ENCODE results near the gene IVD. TPM values are rescaled to one million over a fixed set of nuclear protein-coding genes. Genes with fewer than 3 reads are reported as not detected.

IVD gene
- total and polyA plus RNA-seq, 2 of the 8 experiments (the other 6 are each of a cell fraction or from before 2014, with no cell fraction given): 55.2 to 78.8 TPM

DNA sequence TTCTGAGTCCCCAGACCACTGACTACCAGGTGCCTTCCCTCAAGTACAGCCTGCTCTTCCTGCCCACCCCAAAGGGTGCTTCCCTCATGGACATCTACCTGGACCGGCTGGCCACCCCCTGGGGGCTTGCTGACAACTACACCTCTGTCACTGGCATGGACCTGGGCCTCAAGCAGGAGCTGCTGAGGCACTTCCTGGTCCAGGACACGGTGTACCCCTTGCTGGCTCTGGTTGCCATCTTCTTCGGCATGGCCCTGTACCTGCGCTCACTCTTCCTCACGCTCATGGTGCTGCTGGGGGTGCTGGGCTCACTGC lies 38.3 kb upstream of the IVD start:
- peaks cover 0 to 1% of the 10 kb centered on the region in 2 experiments for H4K20me1 ChIP-seq (replicated peaks in 1 of 2; ENCODE audit: control insufficient read depth in 1 of 2, insufficient read depth in 2 of 2, low read length in 2 of 2)
- FAIRE-seq (no peak), DNase-seq (ENCODE audit: low read depth in 1 of 2, low spot score in 2 of 2) (no peak)
- H3K79me2 ChIP-seq (ENCODE audit: control insufficient read depth in 1 of 2, insufficient read depth in 2 of 2, low read length in 2 of 2): no peaks in the 10 kb centered on the region
- ChIA-PET CTCF (ENCODE audit: partially characterized antibody) (interaction anchor here (0.5 to 13.4 kb wide), 24 partner anchors 10 to 548 kb away, joined by 3 to 452 read pairs (median 6); partner anchors contain the start of genes CCDC9B, DISP2, IVD and KNSTRN), POLR2A (ENCODE audit: partially characterized antibody) (interaction anchor here (1.2 to 4.1 kb wide), 5 partner anchors 15 to 53 kb away, joined by 3 to 22 read pairs (median 3); partner anchors contain the start of genes CCDC9B and KNSTRN)
- peak overlapping the region; percentile 97 for H2BK15ac ChIP-seq (ENCODE audit: low read length)
- peak overlapping the region; percentile 22 to 71 for H3K4me2 ChIP-seq (ENCODE audit: insufficient read depth in 1 of 2, low read depth in 2 of 2, low read length in 2 of 2)
- H3K23me2 ChIP-seq (ENCODE audit: low read depth, low read length): peaks cover 1% of the 10 kb centered on the region
- peaks cover 0 to 6% (median 4%) of the 10 kb centered on the region in 4 experiments; a peak in 3 of 7 replicates for H3K4me1 ChIP-seq (replicated peaks in 1 of 4; ENCODE audit: control insufficient read depth in 3 of 4, insufficient read depth in 4 of 4, low read length in 3 of 4)
- H3K36me3 ChIP-seq (ENCODE audit: control insufficient read depth in 2 of 4, insufficient read depth in 4 of 4, low read length in 3 of 4): no peaks in the 10 kb centered on the region
- H3K4me3 ChIP-seq (ENCODE audit: extremely low read depth in 1 of 4, insufficient read depth in 2 of 4, low read depth in 3 of 4, low read length in 4 of 4): peak overlapping the region in 3 of 4 experiments; percentile 15 to 46 (median 23); a peak in 3 of 8 replicates
- TF ChIP-seq, protein P1, sequence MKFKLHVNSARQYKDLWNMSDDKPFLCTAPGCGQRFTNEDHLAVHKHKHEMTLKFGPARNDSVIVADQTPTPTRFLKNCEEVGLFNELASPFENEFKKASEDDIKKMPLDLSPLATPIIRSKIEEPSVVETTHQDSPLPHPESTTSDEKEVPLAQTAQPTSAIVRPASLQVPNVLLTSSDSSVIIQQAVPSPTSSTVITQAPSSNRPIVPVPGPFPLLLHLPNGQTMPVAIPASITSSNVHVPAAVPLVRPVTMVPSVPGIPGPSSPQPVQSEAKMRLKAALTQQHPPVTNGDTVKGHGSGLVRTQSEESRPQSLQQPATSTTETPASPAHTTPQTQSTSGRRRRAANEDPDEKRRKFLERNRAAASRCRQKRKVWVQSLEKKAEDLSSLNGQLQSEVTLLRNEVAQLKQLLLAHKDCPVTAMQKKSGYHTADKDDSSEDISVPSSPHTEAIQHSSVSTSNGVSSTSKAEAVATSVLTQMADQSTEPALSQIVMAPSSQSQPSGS (IDR thresholded peaks at IDR 0.05; ENCODE audit: low read length): no peak
- TF ChIP-seq TBP (IDR thresholded peaks at IDR 0.05; ENCODE audit: low read depth, low read length) (no peak), KDM4A (IDR thresholded peaks at IDR 0.05; ENCODE audit: low read depth, low read length, severe bottlenecking) (no peak), POLR2A (IDR thresholded peaks at IDR 0.05; ENCODE audit: control extremely low read depth in 1 of 2, low read depth in 2 of 2, low read length in 2 of 2) (no peak), JUND (IDR thresholded peaks at IDR 0.05; ENCODE audit: low read length) (no peak), RBBP5 (IDR thresholded peaks at IDR 0.05; ENCODE audit: borderline replicate concordance, low read depth, low read length) (no peak), POLR2AphosphoS5 (IDR thresholded peaks at IDR 0.05; ENCODE audit: low read depth, low read length) (no peak), CREB1 (IDR thresholded peaks at IDR 0.05) (no peak)
- TF ChIP-seq, protein P2, sequence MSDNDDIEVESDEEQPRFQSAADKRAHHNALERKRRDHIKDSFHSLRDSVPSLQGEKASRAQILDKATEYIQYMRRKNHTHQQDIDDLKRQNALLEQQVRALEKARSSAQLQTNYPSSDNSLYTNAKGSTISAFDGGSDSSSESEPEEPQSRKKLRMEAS (IDR thresholded peaks at IDR 0.05): no peak
- H4K5ac ChIP-seq (ENCODE audit: insufficient read length, low read depth, low read length): no peak overlapping the region
- H2BK12ac ChIP-seq (ENCODE audit: low read depth, low read length): peak overlapping the region; percentile 87; the same call in 1 of the 2 replicates
- peak overlapping the region; percentile 43; the same call in 1 of the 2 replicates for H2AFZ ChIP-seq (ENCODE audit: low read length)
- H3K23ac ChIP-seq (ENCODE audit: insufficient read length): no peak overlapping the region
- peak overlapping the region; percentile 65 for H4K91ac ChIP-seq (replicated peaks; ENCODE audit: insufficient read length, low read length)
- H2BK120ac ChIP-seq (replicated peaks; ENCODE audit: low read depth, low read length): no peak overlapping the region
- H3K18ac ChIP-seq (ENCODE audit: extremely low read depth, low read length): no peak overlapping the region; the same call in 1 of the 2 replicates
- H3K27ac ChIP-seq (ENCODE audit: low read depth, low read length): no peak overlapping the region
- no peak overlapping the region for H3K56ac ChIP-seq (replicated peaks; ENCODE audit: insufficient read length, low read depth, low read length)
- H2BK5ac ChIP-seq (ENCODE audit: low read depth, low read length): no peak overlapping the region; the same call in 1 of the 2 replicates
- WGBS, 2 experiments (ENCODE audit: extremely low coverage in 1 of 2, insufficient coverage in 1 of 2, insufficient read length in 1 of 2, insufficient replicate concordance in 2 of 2, low coverage in 1 of 2, low lambda C conversion rate in 2 of 2, missing lambda C conversion rate in 1 of 2): 88% methylated on average over 5 of the region's 5 CpGs; no CpG with 5 or more reads in 1 of the 2 experiments
- H3K79me1 ChIP-seq (ENCODE audit: low read depth, low read length): no peaks in the 10 kb centered on the region
- no peak overlapping the region for H3K14ac ChIP-seq (ENCODE audit: insufficient read length)
- peaks cover 0 to 8% of the 10 kb centered on the region in 2 experiments; a peak in 1 of 4 replicates for H3K9me3 ChIP-seq (ENCODE audit: insufficient read depth in 2 of 2, low read depth in 1 of 2, low read length in 1 of 2)
- H2BK20ac ChIP-seq (ENCODE audit: low read length): 0 out of 2 replicates have a peak overlapping the region, but pooled peaks have one; percentile 61
- H4K8ac ChIP-seq (ENCODE audit: extremely low read depth, insufficient read depth, low read length): peak overlapping the region; percentile 92
- no peak overlapping the region; a peak in 2 of 7 replicates for H3K9ac ChIP-seq (replicated peaks in 1 of 4; ENCODE audit: extremely low read depth in 1 of 4, low read depth in 3 of 4, low read length in 3 of 4)
- no peak overlapping the region for H2AK5ac ChIP-seq (ENCODE audit: low read depth, low read length)
- peak overlapping the region; percentile 58 for H3K4ac ChIP-seq (replicated peaks; ENCODE audit: insufficient read length, low read depth, low read length)
- H3K27me3 ChIP-seq (replicated peaks in 1 of 4; ENCODE audit: control insufficient read depth in 3 of 4, extremely low read depth in 1 of 4, insufficient read depth in 3 of 4, low read length in 3 of 4): peaks cover 5 to 27% (median 23%) of the 10 kb centered on the region in 4 experiments
